NOMO-1 treated with DMSO at 0.1 percent for 48 hours (cell line): ENCODE data around the gene FBXW11.
"Not testable (repeated sequence)": the region's sequence is repeated elsewhere in the genome, so short reads cannot be mapped to it uniquely, and the experiment has no call there.

Experiments used
- DNase-seq: peaks from one replicate; lab custom pipeline; 2025; ENCODE audit not compliant: unreplicated experiment; lab: John Stamatoyannopoulos, UW

Gene FBXW11

GRCh38 chr5:171986772-171987171, 19.7 kb downstream of the FBXW11 start:
- DNase-seq = no peak

GRCh38 chr5:171984748-171985419, 21.6 kb downstream of the FBXW11 start:
- DNase-seq = no peak

- DNase-seq = no peak
Observed at GRCh38 chr5:171981847-171982246, 24.6 kb downstream of the FBXW11 start.

- no peak for DNase-seq
Observed at GRCh38 chr5:171980792-171981191, 25.6 kb downstream of the FBXW11 start.

- DNase-seq = no peak
Observed at GRCh38 chr5:171979606-171980005, 26.8 kb downstream of the FBXW11 start.

- no peak for DNase-seq
Observed at GRCh38 chr5:171978519-171978918, 27.9 kb downstream of the FBXW11 start.

GRCh38 chr5:171978016-171978415, 28.4 kb downstream of the FBXW11 start:
- no peak for DNase-seq

- not testable (repeated sequence) for DNase-seq
Observed at GRCh38 chr5:171977244-171977950, 29.0 kb downstream of the FBXW11 start.

- no peak for DNase-seq
Observed at GRCh38 chr5:171975877-171976667, 30.4 kb downstream of the FBXW11 start.

- no peak for DNase-seq
Observed at GRCh38 chr5:171975262-171975876, 31.1 kb downstream of the FBXW11 start.

- DNase-seq = no peak
Observed at GRCh38 chr5:171970826-171971225, 35.6 kb downstream of the FBXW11 start.

- no peak for DNase-seq
Observed at GRCh38 chr5:171969288-171969880, 37.1 kb downstream of the FBXW11 start.

GRCh38 chr5:171968531-171968930, 37.9 kb downstream of the FBXW11 start:
- DNase-seq = no peak

GRCh38 chr5:171966964-171967363, 39.5 kb downstream of the FBXW11 start:
- no peak for DNase-seq

- DNase-seq = no peak
Observed at GRCh38 chr5:171966270-171966669, 40.2 kb downstream of the FBXW11 start.

GRCh38 chr5:171965745-171966144, 40.7 kb downstream of the FBXW11 start:
- DNase-seq = peak; percentile 22

- DNase-seq = no peak
Observed at GRCh38 chr5:171963416-171963815, 43.0 kb downstream of the FBXW11 start.

GRCh38 chr5:171961117-171961516, 45.3 kb downstream of the FBXW11 start:
- DNase-seq = peak; percentile 23

GRCh38 chr5:171957591-171958251, 48.7 kb downstream of the FBXW11 start:
- no peak for DNase-seq

GRCh38 chr5:171956887-171957495, 49.4 kb downstream of the FBXW11 start:
- no peak for DNase-seq
